HCT116 (cell line): ENCODE data around the gene OTP. TPM values are rescaled to one million over a fixed set of nuclear protein-coding genes. Genes with fewer than 3 reads are reported as not detected.

Experiments
- ATAC-seq: fragments of 200-7000 bp; cut with Tn5 transposase; 2 replicates; pipeline ENCODE4 v1.9.1; 2020; ENCODE audit warnings: mild to moderate bottlenecking, moderate library complexity
- BruUV-seq: library from RNA; stranded (reverse); fragments of 400-500 nt; replicated peaks from 2 replicates; lab custom pipeline; 2021; lab: Mats Ljungman, UMichigan
- CTCF ChIA-PET: fragments of 300-600 bp; sonication (Branson Sonifier 250); formaldehyde crosslinking; loops from one replicate; lab custom pipeline; 2021; ENCODE audit warnings: antibody characterized with exemption; lab: Charles Lee
- POLR2A ChIA-PET: fragments of 300-600, 350-600 bp; sonication (Branson Sonifier 250); formaldehyde crosslinking; loops from one replicate; lab custom pipeline; 2021; ENCODE audit warnings: antibody characterized with exemption; lab: Charles Lee
- RAD21 ChIA-PET, 2 experiments: fragments of 300-600 bp; sonication (Branson Sonifier 250); formaldehyde crosslinking; loops; one replicate each; lab custom pipeline; 2023; ENCODE audit warnings: low total read pairs in 2 of 2; ENCODE audit not compliant: uncharacterized antibody in 2 of 2, unreplicated experiment in 2 of 2, low non-redundant PET in 1 of 2; lab: Charles Lee
- DNase-seq: peaks from one replicate; pipeline ENCODE4 v3.0.0-alpha.2; 2010; ENCODE audit warnings: low read depth, low spot score
- H2AFZ ChIP-seq: fragments of 200-600 bp; shearing (Covaris generic), sonication (generic); 2 replicates; pipeline ENCODE4 v1.6.1; 2017; ENCODE audit warnings: low read depth, mixed run types, mixed read lengths, antibody characterized with exemption, low read length; ENCODE audit not compliant: poor library complexity, severe bottlenecking
- H3K27ac ChIP-seq: 2 replicates; pipeline ENCODE4 v1.5.1; 2012; ENCODE audit warnings: low read depth, low read length
- H3K27me3 ChIP-seq: fragments of 200-600 bp; sonication (generic); 2 replicates; pipeline ENCODE4 v1.6.1; 2016; ENCODE audit warnings: mixed run types, low read length, mixed read lengths; ENCODE audit not compliant: insufficient read depth
- H3K36me3 ChIP-seq, 2 experiments: fragments of 200-500 bp in 1 of 2; fragments of 200-600 bp in 1 of 2; sonication (Bioruptor generic) in 1 of 2; sonication (generic) in 1 of 2; 2 replicates each; pipeline versions ENCODE4 v1.5.1 to v1.6.1; 2014 to 2016; ENCODE audit warnings: low read length in 2 of 2, inconsistent platforms in 1 of 2, mixed read lengths in 1 of 2, mixed run types in 1 of 2; ENCODE audit not compliant: insufficient read depth in 2 of 2, control insufficient read depth in 1 of 2
- H3K4me1 ChIP-seq, 2 experiments: fragments of 200-600 bp in 1 of 2; sonication (generic) in 1 of 2; 2 replicates each; pipeline versions ENCODE4 v1.5.1 to v1.6.1; 2012 to 2017; ENCODE audit warnings: low read length in 2 of 2, inconsistent platforms in 1 of 2, mild to moderate bottlenecking in 1 of 2, mixed read lengths in 1 of 2, mixed run types in 1 of 2, moderate library complexity in 1 of 2; ENCODE audit not compliant: insufficient read depth in 2 of 2, control insufficient read depth in 1 of 2
- H3K4me2 ChIP-seq: fragments of 200-600 bp; sonication (generic); 2 replicates; pipeline ENCODE4 v1.6.1; 2017; ENCODE audit warnings: mixed run types, low read length, mixed read lengths
- H3K4me3 ChIP-seq, 2 experiments: fragments of 200-600 bp in 1 of 2; sonication (generic) in 1 of 2; replicated peaks in 1 of 2; 2 replicates each; pipeline ENCODE4 v1.5.1; 2011 to 2016; ENCODE audit warnings: low read length in 2 of 2, control low read depth in 1 of 2, low read depth in 1 of 2, mild to moderate bottlenecking in 1 of 2, mixed read lengths in 1 of 2, mixed run types in 1 of 2
- H3K79me2 ChIP-seq: fragments of 200-600 bp; sonication (generic); 2 replicates; pipeline ENCODE4 v1.6.1; 2017; ENCODE audit warnings: mild to moderate bottlenecking, mixed run types, low read length, moderate library complexity, mixed read lengths; ENCODE audit not compliant: insufficient read depth
- H3K9ac ChIP-seq: fragments of 200-600 bp; sonication (generic); 2 replicates; pipeline ENCODE4 v1.6.1; 2016; ENCODE audit warnings: low read length, mixed read lengths
- H3K9me2 ChIP-seq: fragments of 200-600 bp; sonication (generic), shearing (Covaris generic); 2 replicates; pipeline ENCODE4 v1.6.1; 2017; ENCODE audit warnings: mixed run types, mild to moderate bottlenecking, moderate library complexity; ENCODE audit not compliant: insufficient read depth
- H3K9me3 ChIP-seq, 2 experiments: fragments of 200-500 bp in 1 of 2; fragments of 200-600 bp in 1 of 2; sonication (Bioruptor generic) in 1 of 2; sonication (generic) in 1 of 2; 2 replicates each; pipeline ENCODE4 v1.6.1; 2014 to 2017; ENCODE audit warnings: low read length in 2 of 2, mixed read lengths in 2 of 2, inconsistent platforms in 1 of 2, low read depth in 1 of 2, mild to moderate bottlenecking in 1 of 2, mixed run types in 1 of 2, moderate library complexity in 1 of 2; ENCODE audit not compliant: control insufficient read depth in 1 of 2, insufficient read depth in 1 of 2
- H4K20me1 ChIP-seq: fragments of 200-600 bp; sonication (generic), shearing (Covaris generic); 2 replicates; pipeline ENCODE4 v1.6.1; 2017; ENCODE audit warnings: mixed run types, mild to moderate bottlenecking, moderate library complexity; ENCODE audit not compliant: insufficient read depth
- CBX3 ChIP-seq: IDR thresholded peaks from 2 replicates; pipeline ENCODE4 v1.6.1; 2012; ENCODE audit warnings: low read depth
- CEBPB ChIP-seq: IDR thresholded peaks from 2 replicates; pipeline ENCODE4 v1.6.1; 2012; ENCODE audit warnings: low read depth
- EGR1 ChIP-seq: IDR thresholded peaks from 2 replicates; pipeline ENCODE4 v1.6.1; 2012; ENCODE audit warnings: low read depth
- EZH2 ChIP-seq: fragments of 200-600 bp; sonication (generic); IDR thresholded peaks from 2 replicates; pipeline ENCODE4 v1.6.1; 2017; ENCODE audit warnings: antibody characterized with exemption, mixed run types
- FOSL1 ChIP-seq: IDR thresholded peaks from 2 replicates; pipeline ENCODE4 v1.6.1; 2012; ENCODE audit warnings: low read depth
- JUND ChIP-seq: IDR thresholded peaks from 2 replicates; pipeline ENCODE4 v1.6.1; 2012
- POLR2AphosphoS5 ChIP-seq: IDR thresholded peaks from 2 replicates; pipeline ENCODE4 v1.6.1; 2011; ENCODE audit warnings: mild to moderate bottlenecking, low read depth, low read length, moderate library complexity
- RAD21 ChIP-seq: IDR thresholded peaks from 2 replicates; pipeline ENCODE4 v1.6.1; 2012; ENCODE audit warnings: low read depth, mild to moderate bottlenecking
- SIN3A ChIP-seq: IDR thresholded peaks from 2 replicates; pipeline ENCODE4 v1.6.1; 2012; ENCODE audit warnings: low read depth
- SP1 ChIP-seq: IDR thresholded peaks from 2 replicates; pipeline ENCODE4 v1.6.1; 2012; ENCODE audit warnings: low read depth
- SRF ChIP-seq: IDR thresholded peaks from 2 replicates; pipeline ENCODE4 v1.6.1; 2012; ENCODE audit warnings: low read depth
- TCF7L2 ChIP-seq: IDR thresholded peaks from 2 replicates; pipeline ENCODE4 v1.7.0; 2011; ENCODE audit warnings: borderline replicate concordance, inconsistent platforms; ENCODE audit not compliant: insufficient read depth, insufficient read length; ENCODE audit errors: extremely low read depth
- YY1 ChIP-seq: IDR thresholded peaks from 2 replicates; pipeline ENCODE4 v1.6.1; 2011; ENCODE audit warnings: low read length, low read depth, moderate library complexity, mild to moderate bottlenecking; ENCODE audit not compliant: insufficient replicate concordance; ENCODE audit errors: extremely low read depth
- intact Hi-C: fragments of 100-400 bp; cut with micrococcal nuclease; formaldehyde crosslinking; loops from 2 replicates; pipeline ENCODE4 v1.10.0; 2022
- total RNA-seq: library from RNA; stranded (reverse); gene quantifications from one replicate; pipeline ENCODE4 v1.2.1, GENCODE V29; 2021; ENCODE audit not compliant: unreplicated experiment
- TF ChIP-seq, protein P1 (sequence below): IDR thresholded peaks from 2 replicates; pipeline ENCODE4 v1.6.1; 2011; ENCODE audit warnings: mild to moderate bottlenecking, low read length, moderate library complexity; ENCODE audit not compliant: insufficient replicate concordance; ENCODE audit errors: extremely low read depth
- TF ChIP-seq, protein P2 (sequence below): IDR thresholded peaks from 2 replicates; pipeline ENCODE4 v1.6.1; 2012

The OTP gene
- total RNA-seq, 1 experiment from 2014 or later = 0.07 TPM

DNA sequence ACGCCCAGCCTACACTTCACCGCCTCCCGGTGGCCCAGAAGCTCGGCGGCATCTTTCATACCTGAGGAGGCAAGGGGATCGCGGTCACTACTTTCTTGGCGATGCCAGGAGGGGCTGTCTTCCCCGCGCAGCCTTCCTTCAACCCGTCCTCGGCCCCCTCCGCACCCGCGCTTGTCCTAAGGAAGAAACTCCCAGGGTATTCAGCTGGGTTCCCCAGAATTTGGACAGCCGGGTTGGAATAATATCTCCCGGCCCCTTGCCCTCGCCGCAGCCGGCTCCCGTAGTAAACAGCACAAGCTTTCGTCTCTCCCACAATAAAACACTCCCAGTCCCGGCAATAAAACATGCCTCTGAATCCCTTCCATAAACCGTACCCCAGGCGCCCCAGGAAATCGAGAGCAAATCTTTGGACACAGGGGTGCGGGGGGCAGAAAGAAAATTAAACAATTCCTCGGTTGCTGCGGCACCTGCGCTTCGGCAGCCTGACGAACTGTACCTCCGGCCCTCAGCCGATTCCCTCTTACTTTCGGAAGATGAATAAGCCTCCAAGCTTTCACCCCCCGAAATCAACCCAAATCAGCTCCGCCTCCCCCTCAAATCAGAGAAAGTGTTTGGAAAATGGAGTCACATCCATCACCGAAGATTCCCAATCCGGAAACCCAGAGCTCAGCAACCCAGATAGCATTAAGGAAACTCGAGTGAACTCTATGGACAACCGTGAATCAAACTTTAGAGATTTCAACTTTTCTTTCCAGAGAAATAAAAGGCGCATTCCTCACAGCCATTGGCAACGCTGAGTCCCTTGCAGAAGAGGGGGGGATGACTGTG lies 1.1 kb downstream of the OTP start:
- no TSS peak for BruUV-seq
- Histone ChIP-seq H3K27me3 (no peaks in the 10 kb centered on the region), H4K20me1 (no peaks in the 10 kb centered on the region), H3K36me3 (no peaks in the 10 kb centered on the region), H2AFZ (no peak overlapping the region), H3K4me2 (no peak overlapping the region), H3K79me2 (no peaks in the 10 kb centered on the region), H3K4me3 (no peak overlapping the region), H3K27ac (no peak overlapping the region), H3K9me2 (no peaks in the 10 kb centered on the region)
- no peak for DNase-seq
- intact Hi-C loops = no loop called here
- RAD21 ChIA-PET = no interaction called here
- POLR2A ChIA-PET = no interaction called here
- TF ChIP-seq FOSL1 (no peak), SP1 (no peak), EGR1 (no peak), EZH2 (no peak), JUND (no peak), CBX3 (no peak), CEBPB (no peak), SIN3A (no peak), TCF7L2 (no peak), POLR2AphosphoS5 (no peak), YY1 (no peak), RAD21 (no peak), SRF (no peak)
- TF ChIP-seq, protein P1, sequence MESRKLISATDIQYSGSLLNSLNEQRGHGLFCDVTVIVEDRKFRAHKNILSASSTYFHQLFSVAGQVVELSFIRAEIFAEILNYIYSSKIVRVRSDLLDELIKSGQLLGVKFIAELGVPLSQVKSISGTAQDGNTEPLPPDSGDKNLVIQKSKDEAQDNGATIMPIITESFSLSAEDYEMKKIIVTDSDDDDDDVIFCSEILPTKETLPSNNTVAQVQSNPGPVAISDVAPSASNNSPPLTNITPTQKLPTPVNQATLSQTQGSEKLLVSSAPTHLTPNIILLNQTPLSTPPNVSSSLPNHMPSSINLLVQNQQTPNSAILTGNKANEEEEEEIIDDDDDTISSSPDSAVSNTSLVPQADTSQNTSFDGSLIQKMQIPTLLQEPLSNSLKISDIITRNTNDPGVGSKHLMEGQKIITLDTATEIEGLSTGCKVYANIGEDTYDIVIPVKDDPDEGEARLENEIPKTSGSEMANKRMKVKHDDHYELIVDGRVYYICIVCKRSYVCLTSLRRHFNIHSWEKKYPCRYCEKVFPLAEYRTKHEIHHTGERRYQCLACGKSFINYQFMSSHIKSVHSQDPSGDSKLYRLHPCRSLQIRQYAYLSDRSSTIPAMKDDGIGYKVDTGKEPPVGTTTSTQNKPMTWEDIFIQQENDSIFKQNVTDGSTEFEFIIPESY = no peak
- TF ChIP-seq, protein P2, sequence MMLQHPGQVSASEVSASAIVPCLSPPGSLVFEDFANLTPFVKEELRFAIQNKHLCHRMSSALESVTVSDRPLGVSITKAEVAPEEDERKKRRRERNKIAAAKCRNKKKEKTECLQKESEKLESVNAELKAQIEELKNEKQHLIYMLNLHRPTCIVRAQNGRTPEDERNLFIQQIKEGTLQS = no peak
- TF ChIP-seq, all 23 proteins: peak for 0
- H3K9ac ChIP-seq = no peak overlapping the region
- H3K4me1 ChIP-seq = no peaks in the 10 kb centered on the region
- no peaks in the 10 kb centered on the region for H3K9me3 ChIP-seq
- CTCF ChIA-PET = no interaction called here
- no peak for ATAC-seq
